ENCODE data around the gene MTA3.
"Not testable (repeated sequence)": the region's sequence is repeated elsewhere in the genome, so short reads cannot be mapped to it uniquely, and the experiment has no call there.

Gene MTA3

GRCh38 chr2:42568401-42569115 is at the start of gene MTA3:
Gene MTA3 (plus strand): TSS chr2:42568632. CDS start chr2:42568746, 114 bp downstream.
- peak; percentile 27 for DNase-seq

DNA sequence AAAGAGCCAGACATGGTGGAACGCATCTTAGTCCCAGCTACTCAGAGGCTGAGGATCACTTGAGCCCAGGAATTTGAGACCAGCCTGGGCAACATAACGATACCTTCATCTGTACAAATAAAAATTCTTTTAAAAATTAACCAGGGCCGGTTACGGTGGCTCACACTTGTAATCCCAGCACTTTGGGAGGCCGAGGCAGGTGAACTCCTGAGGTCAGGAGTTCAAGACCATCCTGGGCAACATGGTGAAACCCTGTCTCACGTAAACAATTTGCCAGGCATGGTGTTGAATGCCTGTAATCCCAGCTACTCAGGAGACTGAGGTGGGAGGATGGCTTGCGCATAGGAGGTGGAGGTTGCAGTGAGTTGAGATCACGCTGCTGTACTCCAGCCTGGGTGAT is 48.8 kb upstream of the MTA3 start:
- DNase-seq: no peak

DNA sequence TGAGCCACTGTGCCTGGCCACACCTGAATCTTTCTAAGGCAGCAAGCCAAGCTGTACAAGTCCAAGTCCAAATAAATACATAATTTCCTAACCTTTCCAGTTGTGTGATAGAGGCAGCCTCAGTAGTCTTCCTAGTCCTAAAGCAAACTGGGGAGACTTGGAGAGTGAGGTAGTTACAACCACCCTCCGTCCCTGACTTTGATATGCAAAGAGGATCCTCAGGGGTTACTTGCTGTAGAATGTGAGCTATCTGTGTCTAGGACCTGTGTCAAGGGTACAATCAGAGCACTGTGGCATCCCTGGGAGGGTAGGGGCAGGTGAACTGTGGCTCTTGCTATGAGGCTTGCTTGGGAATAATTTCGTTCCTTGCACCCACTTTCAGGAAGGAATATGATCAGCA is 46.4 kb upstream of the MTA3 start:
- DNase-seq: no peak

DNA sequence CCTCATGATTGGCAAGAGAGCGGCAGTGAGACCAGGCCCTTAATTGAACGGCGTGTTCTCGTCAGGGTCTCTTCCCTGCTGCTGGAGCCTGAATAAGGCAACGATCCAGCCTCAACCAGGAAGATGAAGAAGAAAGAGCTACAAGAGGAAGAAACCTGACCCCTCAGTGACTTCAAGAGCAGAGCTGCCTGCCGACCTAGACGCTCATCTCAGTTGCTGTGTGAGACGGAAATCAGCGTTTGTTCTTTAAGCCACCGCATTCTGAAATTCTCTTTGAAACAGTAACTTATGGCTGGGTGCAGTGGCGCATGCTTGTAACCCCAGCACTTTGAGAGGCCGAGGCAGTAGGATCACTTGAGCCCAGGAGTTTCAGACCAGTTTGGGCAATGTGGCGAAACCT is 45.1 kb upstream of the MTA3 start:
- no peak for DNase-seq

DNA sequence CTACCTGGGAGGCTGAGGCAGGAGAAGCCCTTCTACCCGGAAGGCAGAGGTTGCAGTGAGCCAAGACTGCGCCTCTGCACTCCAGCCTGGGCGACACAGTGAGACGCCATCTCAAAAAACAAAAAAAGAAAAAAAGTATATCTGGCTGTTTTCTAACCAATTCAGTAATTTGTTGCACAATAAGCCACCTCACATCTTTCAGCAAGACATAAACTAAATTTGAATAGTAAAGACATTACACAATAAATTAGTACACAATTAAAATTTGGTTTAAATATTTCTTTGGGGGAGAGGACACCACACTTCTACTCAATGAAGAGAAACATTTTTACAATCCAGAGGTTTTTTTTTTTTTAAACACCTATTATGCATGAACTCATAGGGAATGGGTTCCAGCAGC is 36.0 kb upstream of the MTA3 start:
- DNase-seq: no peak

DNA sequence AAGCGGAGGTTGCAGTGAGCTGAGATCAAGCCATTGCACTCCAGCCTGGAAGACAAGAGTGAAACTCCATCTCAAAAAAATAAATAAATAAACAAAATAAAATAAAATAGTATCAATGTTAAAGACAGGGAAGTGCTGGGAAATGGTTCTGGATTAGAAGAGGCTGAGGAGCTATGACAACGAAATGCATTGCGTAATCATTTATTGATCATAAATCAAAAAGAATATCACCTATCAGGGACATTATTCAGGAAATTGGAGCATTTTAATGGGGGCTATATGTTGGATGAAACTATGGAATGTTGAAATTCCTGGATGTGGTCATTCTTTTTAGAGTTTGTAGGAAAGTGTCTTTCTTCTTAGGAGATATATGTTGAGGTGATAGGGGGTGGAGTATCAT is 30.9 kb upstream of the MTA3 start:
- DNase-seq: no peak

- no peak for DNase-seq
These were observed 25.6 kb upstream of the MTA3 start for GRCh38 chr2:42542871-42543270.

DNA sequence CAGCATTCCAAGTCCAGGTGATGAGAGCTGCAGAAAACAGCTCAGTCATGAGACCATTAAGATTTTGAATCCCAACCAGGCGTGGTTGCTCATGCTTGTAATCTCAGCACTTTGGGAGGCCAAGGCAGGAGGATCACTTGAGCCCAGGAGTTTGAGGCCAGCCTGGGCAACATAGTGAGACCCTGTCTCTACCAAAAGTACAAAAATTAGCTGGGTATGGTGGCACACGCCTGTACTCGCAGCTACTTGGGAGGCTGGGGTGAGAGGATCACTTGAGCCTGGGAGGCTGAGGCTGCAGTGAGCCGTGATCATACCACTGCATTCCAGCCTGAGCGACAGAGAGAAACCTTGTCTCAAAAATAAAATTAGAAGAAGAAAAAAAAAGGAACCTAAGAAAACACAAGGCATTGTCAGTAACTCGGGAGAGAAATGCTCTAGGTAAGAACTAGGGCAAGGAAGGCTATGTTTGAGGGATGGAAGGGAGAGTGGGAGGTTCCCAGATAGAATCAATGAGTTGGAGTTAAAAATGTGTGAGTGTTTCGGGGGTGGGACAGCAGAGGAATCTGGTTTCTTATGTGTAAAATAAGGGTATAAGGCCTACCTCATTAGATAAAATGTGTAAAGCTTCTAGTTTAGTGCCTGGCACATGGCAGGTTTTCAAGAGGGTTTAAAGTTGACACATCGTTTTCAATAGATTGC is 23.3 kb upstream of the MTA3 start:
- DNase-seq: no peak

DNA sequence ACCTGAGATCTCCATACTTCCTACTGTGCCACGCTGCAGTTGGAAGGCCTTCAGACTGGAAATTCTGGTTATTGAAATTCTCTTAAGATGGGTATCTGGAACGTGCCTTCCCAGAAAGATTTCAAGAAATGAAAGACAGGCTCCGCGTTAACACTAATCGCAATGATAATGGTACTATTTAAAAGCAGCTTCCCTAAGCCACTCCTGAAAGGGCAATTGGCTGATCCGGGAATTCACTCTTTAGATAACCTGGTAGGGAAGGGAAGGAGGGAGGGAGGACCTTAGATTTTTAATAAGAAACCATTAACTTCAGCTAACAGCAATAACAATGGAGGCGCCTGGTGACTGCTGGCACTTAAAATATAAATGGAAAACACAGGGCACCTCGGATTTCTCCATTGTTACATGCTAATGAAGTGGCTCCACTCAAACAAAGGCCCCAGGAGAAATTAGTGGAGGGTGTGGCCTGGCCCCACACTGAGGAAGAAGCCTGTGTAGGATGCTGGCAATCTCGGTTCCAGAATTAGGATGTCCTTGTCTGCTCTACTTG is 22.5 kb upstream of the MTA3 start:
- no peak for DNase-seq

- no peak for DNase-seq
These were observed 21.4 kb upstream of the MTA3 start for GRCh38 chr2:42547014-42547413.

DNA sequence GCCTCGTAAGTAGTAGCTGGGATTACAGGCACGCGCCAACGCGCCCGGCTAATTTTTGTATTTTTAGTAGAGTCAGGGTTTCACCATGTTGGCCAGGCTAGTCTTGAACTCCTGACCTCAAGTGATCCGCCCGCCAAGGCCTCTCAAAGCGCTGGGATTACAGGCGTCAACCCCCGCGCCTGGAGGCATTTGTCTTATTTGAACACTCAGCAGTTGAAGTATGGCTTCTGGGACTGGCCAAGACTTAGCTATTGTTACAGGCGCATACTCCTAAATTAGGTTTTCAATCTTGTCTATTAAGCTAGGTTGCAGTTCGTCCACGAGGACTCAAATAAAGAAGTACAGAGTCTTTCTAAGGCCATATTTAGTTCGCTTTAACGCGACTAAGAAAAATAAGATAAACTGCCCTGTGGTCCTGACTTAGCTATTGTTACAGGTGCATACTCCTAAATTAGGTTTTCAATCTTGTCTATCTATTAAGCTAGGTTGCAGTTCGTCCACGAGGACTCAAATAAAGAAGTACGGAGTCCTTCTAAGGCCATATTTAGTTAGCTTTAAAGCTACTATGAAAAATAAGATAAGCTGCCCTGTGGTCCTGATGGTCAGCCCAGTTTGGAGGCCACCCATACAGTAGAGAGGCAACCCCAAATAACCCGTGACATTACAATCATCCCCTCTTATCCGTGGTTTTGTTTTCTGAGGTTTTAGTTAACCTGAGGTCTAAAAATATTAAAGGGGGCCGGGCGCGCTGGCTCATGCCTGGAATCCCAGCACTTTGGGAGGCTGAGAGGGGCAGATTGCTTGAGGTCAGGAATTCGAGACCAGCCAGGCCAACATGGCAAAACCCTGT is 20.8 kb upstream of the MTA3 start:
- DNase-seq: no peak

- no peak for DNase-seq
These were observed 17.6 kb upstream of the MTA3 start for GRCh38 chr2:42550870-42551269.

GRCh38 chr2:42554392-42554791 is 14.0 kb upstream of the MTA3 start:
- peak; percentile 59 for DNase-seq

GRCh38 chr2:42556315-42556890 is 12.0 kb upstream of the MTA3 start:
- DNase-seq: no peak

- DNase-seq: no peak
These were observed 11.1 kb upstream of the MTA3 start for GRCh38 chr2:42557306-42557705.

GRCh38 chr2:42558827-42559226 is 9.6 kb upstream of the MTA3 start:
- no peak for DNase-seq

DNA sequence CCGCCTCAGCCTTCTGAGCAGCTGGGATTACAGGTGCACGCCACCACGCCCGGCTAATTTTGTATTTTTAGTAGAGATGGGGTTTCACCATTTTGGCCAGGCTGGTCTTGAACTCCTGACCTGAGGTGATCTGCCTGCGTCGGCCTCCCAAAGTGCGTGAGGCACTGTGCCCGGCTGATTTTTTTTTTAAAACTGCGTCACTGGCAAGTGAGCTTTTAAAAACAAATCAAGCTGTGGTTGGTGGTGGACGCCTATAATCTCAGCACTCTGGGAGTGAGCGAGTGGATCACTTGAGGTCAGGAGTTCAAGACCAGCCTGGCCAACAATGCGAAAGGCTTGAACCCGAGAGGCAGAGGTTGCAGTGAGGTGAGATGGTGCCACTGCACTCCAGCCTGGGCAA is 8.3 kb upstream of the MTA3 start:
- not testable (repeated sequence) for DNase-seq

GRCh38 chr2:42560899-42561298 is 7.5 kb upstream of the MTA3 start:
- no peak for DNase-seq

- no peak for DNase-seq
These were observed 5.8 kb upstream of the MTA3 start for GRCh38 chr2:42562474-42563144.

- DNase-seq: no peak
These were observed 2.4 kb upstream of the MTA3 start for GRCh38 chr2:42566025-42566424.

DNA sequence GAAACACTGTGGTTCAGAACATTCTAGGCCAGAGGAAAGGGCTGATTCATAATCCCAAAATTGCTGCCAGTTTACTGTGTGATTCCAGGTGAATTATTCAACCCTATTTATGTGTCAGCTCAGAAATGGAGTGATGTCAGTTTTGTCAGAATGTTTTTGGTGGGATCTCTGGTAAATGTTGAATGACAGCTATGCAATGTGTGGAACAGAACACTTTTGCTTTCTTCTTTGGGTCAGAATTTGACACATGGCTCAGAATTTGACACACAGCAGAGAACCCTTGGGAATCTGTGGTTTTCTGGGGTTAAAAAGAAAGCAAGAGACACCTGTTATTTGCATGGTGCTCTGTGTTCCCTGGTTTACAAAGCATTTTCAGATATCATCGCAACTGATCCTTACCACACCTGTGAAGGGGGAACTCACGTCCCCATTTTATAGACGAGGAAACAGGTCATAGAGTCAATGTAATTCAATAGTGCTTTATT is 1.6 kb upstream of the MTA3 start:
- no peak for DNase-seq

DNA sequence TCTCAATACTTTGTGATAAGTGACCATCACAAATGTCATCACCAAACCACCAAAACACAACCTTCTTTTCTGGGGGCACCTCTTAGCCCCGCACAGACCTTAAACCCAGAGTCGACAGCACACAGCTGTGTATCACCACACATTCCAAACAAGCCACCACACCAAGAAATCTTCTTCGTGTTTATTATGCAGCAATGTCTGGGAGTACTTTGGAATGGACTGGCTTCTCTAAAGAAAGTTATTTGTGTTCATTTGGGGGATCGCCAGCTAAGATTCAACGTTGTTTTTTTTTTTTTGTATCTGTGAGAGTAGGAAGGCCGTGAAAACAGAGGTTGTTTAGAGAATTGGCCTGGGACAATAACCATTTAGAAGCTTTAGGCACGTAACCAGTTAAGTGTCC is 1.1 kb upstream of the MTA3 start:
- DNase-seq: no peak
